Pulmonary artery endothelial cell (primary cell): Measurements from ENCODE around the gene SUPV3L1. TPM values are rescaled to one million over a fixed set of nuclear protein-coding genes. Genes with fewer than 3 reads are reported as not detected.

Experiments
- total RNA-seq: library from RNA; depleted of rRNA; stranded (reverse); fragments of >200 nt; gene quantifications from 2 replicates; pipeline ENCODE4 v1.2.3, GENCODE V29; 2014

SUPV3L1 gene
- total RNA-seq, 1 donor from 2014 or later: 25.1 TPM

Other genes with a start within 250 kb of the SUPV3L1 start
- gene DDX21, start 224.1 kb upstream of the SUPV3L1 start, total RNA-seq: 152 and 176 TPM in 2 replicates
- gene KIFBP, start 191.4 kb upstream of the SUPV3L1 start, total RNA-seq: 29.6 and 46.1 TPM in 2 replicates
- 1,537 and 1,720 TPM in 2 replicates for gene SRGN, start 92.1 kb upstream of the SUPV3L1 start, total RNA-seq
- 39.1 and 44.4 TPM in 2 replicates for gene VPS26A, start 56.1 kb upstream of the SUPV3L1 start, total RNA-seq
- 0.07 TPM in 1 of 2 replicates, not detected in the other for gene HKDC1, start 40.1 kb downstream of the SUPV3L1 start, total RNA-seq
- 157 and 201 TPM in 2 replicates for gene HK1, start 98.3 kb downstream of the SUPV3L1 start, total RNA-seq
- 0.07 TPM in 2 replicates for gene TACR2, start 236.7 kb downstream of the SUPV3L1 start, total RNA-seq